T-cell (primary cell): ENCODE measurements around the gene OR5AP2. TPM values are rescaled to one million over a fixed set of nuclear protein-coding genes. Genes with fewer than 3 reads are reported as not detected.
"Not testable (repeated sequence)": the region's sequence is repeated elsewhere in the genome, so short reads cannot be mapped to it uniquely, and the experiment has no call there.

ENCODE experiments used
- ATAC-seq, 4 experiments: fragments of 200-7000 bp in 3 of 4; fragments of 150-1000 bp in 1 of 4; cut with Tn5 transposase; replicated peaks in 1 of 4; 1 replicate in 3 of 4; 2 replicates in 1 of 4; pipeline ENCODE4 v1.10.0; 2021; ENCODE audit warnings: moderate library complexity in 3 of 4, mild to moderate bottlenecking in 2 of 4, moderate number of reproducible peaks in 1 of 4
- CTCF ChIA-PET, 2 donors: fragments of 300-600 bp; sonication (Branson Sonifier 250); formaldehyde crosslinking; loops; one replicate each; lab custom pipeline; 2022; ENCODE audit warnings: antibody characterized with exemption in 2 of 2; lab: Charles Lee
- POLR2A ChIA-PET, 2 donors: fragments of 300-600 bp; sonication (Branson Sonifier 250); formaldehyde crosslinking; loops; one replicate each; lab custom pipeline; 2022; ENCODE audit warnings: antibody characterized with exemption in 2 of 2; lab: Charles Lee
- DNase-seq, 35 experiments: peaks; one replicate each; pipeline versions ENCODE4 v3.0.0 to v3.0.0-alpha.2; 2013 to 2023
- H3K27ac ChIP-seq: one replicate; pipeline ENCODE4 v1.5.1; 2013; ENCODE audit warnings: low read length
- H3K27me3 ChIP-seq, 2 experiments: replicated peaks in 1 of 2; 1 replicate in 1 of 2; 2 replicates in 1 of 2; pipeline versions ENCODE4 v1.6.1 to v1.7.0; 2013; ENCODE audit warnings: low read length in 1 of 2, mixed read lengths in 1 of 2; ENCODE audit not compliant: control insufficient read depth in 2 of 2, insufficient read depth in 2 of 2; ENCODE audit errors: extremely low read depth in 1 of 2
- H3K36me3 ChIP-seq, 2 donors: 1 replicate in 1 of 2; 2 replicates in 1 of 2; pipeline versions ENCODE4 v1.6.1 to v1.7.0; 2013; ENCODE audit warnings: low read length in 1 of 2; ENCODE audit not compliant: control insufficient read depth in 2 of 2, insufficient read depth in 1 of 2; ENCODE audit errors: extremely low read depth in 1 of 2
- H3K4me1 ChIP-seq, 2 experiments: 1 replicate in 1 of 2; 2 replicates in 1 of 2; pipeline versions ENCODE4 v1.6.1 to v1.7.0; 2013; ENCODE audit warnings: low read length in 2 of 2, mixed read lengths in 1 of 2; ENCODE audit not compliant: insufficient read depth in 2 of 2, control insufficient read depth in 1 of 2; ENCODE audit errors: extremely low read depth in 1 of 2
- H3K4me3 ChIP-seq, 2 donors: 1 replicate in 1 of 2; 2 replicates in 1 of 2; pipeline versions ENCODE4 v1.5.1 to v1.7.0; 2013; ENCODE audit warnings: mild to moderate bottlenecking in 2 of 2, low read length in 1 of 2, moderate library complexity in 1 of 2; ENCODE audit not compliant: control insufficient read depth in 1 of 2; ENCODE audit errors: extremely low read depth in 1 of 2
- H3K9me3 ChIP-seq: 2 replicates; pipeline ENCODE4 v1.7.0; 2013
- H3K27ac Mint-ChIP-seq, 2 donors: one replicate each; pipeline ENCODE4 v1.8.0; 2020 to 2021; ENCODE audit warnings: mild to moderate bottlenecking in 2 of 2, mixed read lengths in 2 of 2
- H3K27me3 Mint-ChIP-seq, 2 donors: one replicate each; pipeline ENCODE4 v1.8.0; 2021 to 2022; ENCODE audit warnings: mixed read lengths in 2 of 2
- H3K36me3 Mint-ChIP-seq: one replicate; pipeline ENCODE4 v1.8.0; 2021; ENCODE audit warnings: mixed read lengths
- H3K4me1 Mint-ChIP-seq, 3 donors: one replicate each; pipeline ENCODE4 v1.8.0; 2020 to 2022; ENCODE audit warnings: mixed read lengths in 3 of 3, mild to moderate bottlenecking in 1 of 3
- H3K4me3 Mint-ChIP-seq, 3 donors: one replicate each; pipeline ENCODE4 v1.8.0; 2020 to 2022; ENCODE audit warnings: mild to moderate bottlenecking in 3 of 3, mixed read lengths in 3 of 3, moderate library complexity in 3 of 3
- H3K9me3 Mint-ChIP-seq, 3 donors: one replicate each; pipeline ENCODE4 v1.8.0; 2020 to 2022; ENCODE audit warnings: mixed read lengths in 3 of 3
- WGBS: methylation state at CpG from one replicate; pipeline ENCODE4 v1.1.5; 2013; ENCODE audit warnings: missing lambda C conversion rate; ENCODE audit not compliant: insufficient coverage; 5-methylcytosine and 5-hydroxymethylcytosine counted together
- total RNA-seq, 35 experiments: library from RNA in 6 of 35; stranded (reverse) in 6 of 35; fragments of 120-200 nt in 1 of 35; gene quantifications; one replicate each; pipeline versions ENCODE4 v1.2.1 to v1.2.4 and lab custom pipeline; 2013 to 2026

OR5AP2 gene
- total RNA-seq, 5 donors from 2014 or later (not counting 1 experiment from before 2014, with no cell fraction given): not detected

DNA sequence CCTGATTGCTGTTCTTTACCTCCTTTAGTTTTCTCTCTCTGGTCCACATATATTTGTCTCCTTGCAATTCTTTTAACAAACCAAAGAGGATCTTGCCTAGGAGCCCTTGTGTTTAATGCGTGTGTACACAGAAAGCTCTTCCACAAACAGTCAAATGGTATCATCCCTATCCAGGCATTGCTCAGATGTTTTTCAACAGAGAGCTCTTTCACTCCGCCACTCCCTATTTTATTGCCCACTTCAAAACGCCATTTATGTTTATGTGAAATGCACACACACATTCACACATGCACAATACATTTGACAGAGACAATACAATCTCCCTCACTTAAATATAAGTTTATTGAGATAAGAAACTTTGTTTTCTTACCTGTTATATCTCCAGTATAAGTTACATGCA lies 4.7 kb downstream of the OR5AP2 start:
- ChIA-PET CTCF (no interaction called here), POLR2A (no interaction called here)
- ATAC-seq (no peak), DNase-seq (no peak)
- H3K36me3 ChIP-seq: no peaks in the 10 kb centered on the region
- no peaks in the 10 kb centered on the region for H3K27me3 ChIP-seq
- Mint-ChIP-seq H3K4me1 (no peaks in the 10 kb centered on the region), H3K27me3 (no peaks in the 10 kb centered on the region), H3K36me3 (no peaks in the 10 kb centered on the region), H3K27ac (no peak overlapping the region), H3K4me3 (no peak overlapping the region), H3K9me3 (peaks cover 10 to 15% (median 11%) of the 10 kb centered on the region in 3 donors)
- no peak overlapping the region for H3K27ac ChIP-seq
- no peaks in the 10 kb centered on the region for H3K9me3 ChIP-seq
- H3K4me3 ChIP-seq: no peak overlapping the region
- WGBS: 86% methylated on average over 1 of the region's 3 CpGs
- H3K4me1 ChIP-seq: no peaks in the 10 kb centered on the region

DNA sequence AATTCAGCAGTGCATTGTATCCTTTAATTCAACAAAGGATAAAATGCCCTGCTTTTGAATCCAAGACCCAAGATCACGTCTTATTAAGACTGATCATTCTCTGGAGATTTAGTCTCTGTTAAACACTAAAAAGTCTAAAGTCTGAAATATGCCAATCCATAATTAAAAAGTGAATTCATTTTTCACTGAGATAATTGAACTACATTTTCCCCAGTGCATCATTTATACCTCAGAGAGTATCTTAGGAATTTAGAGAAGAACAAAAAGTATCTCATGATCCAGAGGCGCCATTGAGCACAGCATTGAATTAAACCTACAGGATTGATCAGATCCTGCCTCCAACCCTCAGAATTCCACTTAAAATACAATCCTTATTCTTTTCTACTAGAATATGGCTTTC lies 5.4 kb downstream of the OR5AP2 start:
- POLR2A ChIA-PET: no interaction called here
- Histone ChIP-seq H3K4me1 (no peaks in the 10 kb centered on the region), H3K36me3 (no peaks in the 10 kb centered on the region), H3K9me3 (no peaks in the 10 kb centered on the region), H3K27me3 (no peaks in the 10 kb centered on the region), H3K4me3 (no peak overlapping the region), H3K27ac (no peak overlapping the region)
- DNase-seq: no peak
- H3K4me3 Mint-ChIP-seq: no peak overlapping the region
- CTCF ChIA-PET: no interaction called here
- H3K27me3 Mint-ChIP-seq: no peaks in the 10 kb centered on the region
- peaks cover 7 to 14% (median 11%) of the 10 kb centered on the region in 3 donors for H3K9me3 Mint-ChIP-seq
- no peaks in the 10 kb centered on the region for H3K4me1 Mint-ChIP-seq
- H3K27ac Mint-ChIP-seq: no peak overlapping the region
- ATAC-seq: no peak
- 45% methylated on average over 2 of the region's 2 CpGs for WGBS
- H3K36me3 Mint-ChIP-seq: no peaks in the 10 kb centered on the region

- ATAC-seq (no peak), DNase-seq (no peak)
- Mint-ChIP-seq H3K4me1 (no peaks in the 10 kb centered on the region), H3K4me3 (no peak overlapping the region), H3K9me3 (peaks cover 6 to 14% (median 12%) of the 10 kb centered on the region in 3 donors), H3K27ac (no peak overlapping the region), H3K36me3 (no peaks in the 10 kb centered on the region), H3K27me3 (no peaks in the 10 kb centered on the region)
- Histone ChIP-seq H3K4me1 (no peaks in the 10 kb centered on the region), H3K4me3 (no peak overlapping the region), H3K9me3 (no peaks in the 10 kb centered on the region), H3K27ac (no peak overlapping the region), H3K27me3 (no peaks in the 10 kb centered on the region), H3K36me3 (no peaks in the 10 kb centered on the region)
- ChIA-PET POLR2A (no interaction called here), CTCF (no interaction called here)
- no CpG with 5 or more reads among the region's 2 CpGs for WGBS
Measured at GRCh38 chr11:56632329-56632728, 9.9 kb downstream of the OR5AP2 start.

- no peaks in the 10 kb centered on the region for H3K9me3 ChIP-seq
- CTCF ChIA-PET: no interaction called here
- no peak overlapping the region for H3K27ac Mint-ChIP-seq
- DNase-seq: no peak
- no peaks in the 10 kb centered on the region for H3K27me3 Mint-ChIP-seq
- H3K36me3 Mint-ChIP-seq: no peaks in the 10 kb centered on the region
- peaks cover 11 to 14% (median 12%) of the 10 kb centered on the region in 3 donors for H3K9me3 Mint-ChIP-seq
- H3K4me1 Mint-ChIP-seq: no peaks in the 10 kb centered on the region
- H3K4me1 ChIP-seq: no peaks in the 10 kb centered on the region
- WGBS: no CpG with 5 or more reads among the region's 2 CpGs
- no peak overlapping the region for H3K27ac ChIP-seq
- no peaks in the 10 kb centered on the region for H3K36me3 ChIP-seq
- H3K4me3 ChIP-seq: no peak overlapping the region
- POLR2A ChIA-PET: no interaction called here
- no peaks in the 10 kb centered on the region for H3K27me3 ChIP-seq
- ATAC-seq: no peak
- no peak overlapping the region for H3K4me3 Mint-ChIP-seq
Measured at GRCh38 chr11:56625946-56626345, 16.3 kb downstream of the OR5AP2 start.

GRCh38 chr11:56624661-56625110 lies 17.6 kb downstream of the OR5AP2 start:
- ATAC-seq (no peak), DNase-seq (no peak)
- Histone ChIP-seq H3K36me3 (no peaks in the 10 kb centered on the region), H3K27me3 (no peaks in the 10 kb centered on the region), H3K4me3 (no peak overlapping the region), H3K4me1 (no peaks in the 10 kb centered on the region), H3K27ac (no peak overlapping the region), H3K9me3 (no peaks in the 10 kb centered on the region)
- Mint-ChIP-seq H3K36me3 (no peaks in the 10 kb centered on the region), H3K27me3 (no peaks in the 10 kb centered on the region), H3K27ac (no peak overlapping the region), H3K9me3 (peaks cover 12 to 15% (median 14%) of the 10 kb centered on the region in 3 donors), H3K4me1 (no peaks in the 10 kb centered on the region), H3K4me3 (no peak overlapping the region)
- POLR2A ChIA-PET: no interaction called here
- CTCF ChIA-PET: no interaction called here
- no CpG with 5 or more reads among the region's 3 CpGs for WGBS

DNA sequence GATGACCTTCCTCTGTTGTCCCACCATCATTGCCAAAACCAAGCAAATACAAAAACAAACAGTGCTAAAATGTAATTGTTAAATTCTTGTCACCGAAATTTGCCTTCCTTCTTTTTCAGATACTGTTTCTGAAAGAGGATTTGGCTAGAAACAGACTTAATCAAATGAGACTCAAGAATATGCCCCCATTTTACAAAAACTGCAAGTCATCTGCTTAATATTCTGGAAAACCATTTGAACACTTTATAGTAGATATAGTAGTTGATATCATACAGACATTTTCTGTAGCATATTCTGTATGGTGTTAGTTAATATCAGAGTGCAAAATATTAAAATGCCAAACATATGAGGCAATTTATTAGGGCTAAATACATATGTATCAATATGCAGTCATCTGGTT lies 31.1 kb downstream of the OR5AP2 start:
- Mint-ChIP-seq H3K27me3 (no peaks in the 10 kb centered on the region), H3K27ac (no peak overlapping the region), H3K36me3 (no peaks in the 10 kb centered on the region), H3K4me3 (no peak overlapping the region), H3K9me3 (peaks cover 6 to 7% (median 7%) of the 10 kb centered on the region in 3 donors), H3K4me1 (no peaks in the 10 kb centered on the region)
- Histone ChIP-seq H3K27ac (no peak overlapping the region), H3K27me3 (no peaks in the 10 kb centered on the region), H3K36me3 (no peaks in the 10 kb centered on the region), H3K4me3 (no peak overlapping the region), H3K4me1 (no peaks in the 10 kb centered on the region), H3K9me3 (no peaks in the 10 kb centered on the region)
- CTCF ChIA-PET: no interaction called here
- DNase-seq (no peak), ATAC-seq (no peak)
- POLR2A ChIA-PET: no interaction called here
- no CpG with 5 or more reads among the region's 1 CpG for WGBS

DNA sequence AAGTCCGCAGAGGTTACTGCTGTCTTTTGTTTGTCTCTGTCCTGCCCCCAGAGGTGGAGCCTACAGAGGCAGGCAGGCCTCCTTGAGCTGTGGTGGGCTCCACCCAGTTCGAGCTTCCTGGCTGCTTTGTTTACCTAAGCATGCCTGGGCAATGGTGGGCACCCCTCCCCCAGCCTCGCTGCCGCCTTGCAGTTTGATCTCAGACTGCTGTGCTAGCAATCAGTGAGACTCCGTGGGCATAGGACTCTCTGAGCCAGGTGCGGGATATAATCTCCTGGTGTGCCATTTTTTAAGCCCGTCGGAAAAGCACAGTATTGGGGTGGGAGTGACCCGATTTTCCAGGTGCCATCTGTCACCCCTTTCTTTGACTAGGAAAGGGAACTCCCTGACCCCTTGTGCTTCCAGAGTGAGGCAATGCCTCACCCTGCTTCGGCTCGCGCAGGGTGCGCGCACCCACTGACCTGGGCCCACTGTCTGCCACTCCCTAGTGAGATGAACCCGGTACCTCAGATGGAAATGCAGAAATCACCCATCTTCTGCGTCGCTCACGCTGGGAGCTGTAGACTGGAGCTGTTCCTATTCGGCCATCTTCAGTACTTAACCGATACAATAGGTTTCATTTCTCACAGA lies 50.0 kb downstream of the OR5AP2 start:
- H3K9me3 ChIP-seq, DNase-seq, H3K27ac ChIP-seq, ATAC-seq, H3K27me3 Mint-ChIP-seq, H3K9me3 Mint-ChIP-seq, H3K4me1 Mint-ChIP-seq, H3K27me3 ChIP-seq, CTCF ChIA-PET, POLR2A ChIA-PET, H3K36me3 Mint-ChIP-seq, H3K27ac Mint-ChIP-seq, H3K4me3 Mint-ChIP-seq, H3K4me1 ChIP-seq, H3K4me3 ChIP-seq, H3K36me3 ChIP-seq: not testable (repeated sequence)
- WGBS: 94% methylated on average over 8 of the region's 20 CpGs
